ENCODE measurements around the gene ETV6. TPM values are rescaled to one million over a fixed set of nuclear protein-coding genes. Genes with fewer than 3 reads are reported as not detected.

ETV6 gene
- total RNA-seq, 2 donors from 2014 or later = 41.4 to 58.4 TPM

DNA sequence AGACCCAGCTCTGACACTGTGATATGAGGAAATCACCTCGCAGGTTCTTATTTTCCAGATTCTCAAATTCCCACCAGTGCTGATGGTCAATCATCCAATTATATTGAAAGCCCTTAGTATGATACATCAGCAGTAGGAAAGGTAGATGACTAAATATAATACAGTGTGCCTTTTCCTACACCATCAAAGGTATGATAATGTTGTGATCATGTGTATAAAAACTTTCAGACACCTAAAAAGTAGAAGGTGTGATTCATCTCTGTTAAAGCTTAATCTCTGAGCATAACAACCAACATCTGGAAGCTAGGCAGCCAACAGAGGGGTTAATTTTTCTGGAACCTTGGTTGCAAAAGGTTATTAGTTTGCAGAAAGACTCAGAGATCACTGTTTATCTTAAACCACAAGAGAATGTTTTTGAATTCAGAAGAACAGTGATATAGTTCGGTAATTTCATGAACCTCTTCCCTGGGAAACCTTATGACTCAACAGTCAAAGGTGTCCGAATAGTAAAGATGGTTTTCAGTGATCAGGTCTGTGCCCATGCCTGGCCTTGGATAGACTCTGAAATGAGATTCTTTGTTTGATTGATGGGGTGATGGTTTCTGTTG is 122.5 kb downstream of the ETV6 start:
- no peaks in the 10 kb centered on the region for H3K27me3 ChIP-seq (replicated peaks; ENCODE audit: insufficient read depth)
- H3K4me3 ChIP-seq = no peak overlapping the region
- TF ChIP-seq, protein P1, sequence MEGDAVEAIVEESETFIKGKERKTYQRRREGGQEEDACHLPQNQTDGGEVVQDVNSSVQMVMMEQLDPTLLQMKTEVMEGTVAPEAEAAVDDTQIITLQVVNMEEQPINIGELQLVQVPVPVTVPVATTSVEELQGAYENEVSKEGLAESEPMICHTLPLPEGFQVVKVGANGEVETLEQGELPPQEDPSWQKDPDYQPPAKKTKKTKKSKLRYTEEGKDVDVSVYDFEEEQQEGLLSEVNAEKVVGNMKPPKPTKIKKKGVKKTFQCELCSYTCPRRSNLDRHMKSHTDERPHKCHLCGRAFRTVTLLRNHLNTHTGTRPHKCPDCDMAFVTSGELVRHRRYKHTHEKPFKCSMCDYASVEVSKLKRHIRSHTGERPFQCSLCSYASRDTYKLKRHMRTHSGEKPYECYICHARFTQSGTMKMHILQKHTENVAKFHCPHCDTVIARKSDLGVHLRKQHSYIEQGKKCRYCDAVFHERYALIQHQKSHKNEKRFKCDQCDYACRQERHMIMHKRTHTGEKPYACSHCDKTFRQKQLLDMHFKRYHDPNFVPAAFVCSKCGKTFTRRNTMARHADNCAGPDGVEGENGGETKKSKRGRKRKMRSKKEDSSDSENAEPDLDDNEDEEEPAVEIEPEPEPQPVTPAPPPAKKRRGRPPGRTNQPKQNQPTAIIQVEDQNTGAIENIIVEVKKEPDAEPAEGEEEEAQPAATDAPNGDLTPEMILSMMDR (IDR thresholded peaks at IDR 0.05) = no peak
- no peak overlapping the region for H3K27ac ChIP-seq
- H3K4me1 ChIP-seq (ENCODE audit: control insufficient read depth in 1 of 2, low read depth in 2 of 2) = peaks cover 32 to 63% of the 10 kb centered on the region in 2 donors
- H3K36me3 ChIP-seq = no peaks in the 10 kb centered on the region
- ATAC-seq (ENCODE audit: insufficient number of reproducible peaks, low FRiP score, low read depth) = no peak
- no peak for DNase-seq (ENCODE audit: low spot score)
- H3K9me3 ChIP-seq = no peaks in the 10 kb centered on the region

DNA sequence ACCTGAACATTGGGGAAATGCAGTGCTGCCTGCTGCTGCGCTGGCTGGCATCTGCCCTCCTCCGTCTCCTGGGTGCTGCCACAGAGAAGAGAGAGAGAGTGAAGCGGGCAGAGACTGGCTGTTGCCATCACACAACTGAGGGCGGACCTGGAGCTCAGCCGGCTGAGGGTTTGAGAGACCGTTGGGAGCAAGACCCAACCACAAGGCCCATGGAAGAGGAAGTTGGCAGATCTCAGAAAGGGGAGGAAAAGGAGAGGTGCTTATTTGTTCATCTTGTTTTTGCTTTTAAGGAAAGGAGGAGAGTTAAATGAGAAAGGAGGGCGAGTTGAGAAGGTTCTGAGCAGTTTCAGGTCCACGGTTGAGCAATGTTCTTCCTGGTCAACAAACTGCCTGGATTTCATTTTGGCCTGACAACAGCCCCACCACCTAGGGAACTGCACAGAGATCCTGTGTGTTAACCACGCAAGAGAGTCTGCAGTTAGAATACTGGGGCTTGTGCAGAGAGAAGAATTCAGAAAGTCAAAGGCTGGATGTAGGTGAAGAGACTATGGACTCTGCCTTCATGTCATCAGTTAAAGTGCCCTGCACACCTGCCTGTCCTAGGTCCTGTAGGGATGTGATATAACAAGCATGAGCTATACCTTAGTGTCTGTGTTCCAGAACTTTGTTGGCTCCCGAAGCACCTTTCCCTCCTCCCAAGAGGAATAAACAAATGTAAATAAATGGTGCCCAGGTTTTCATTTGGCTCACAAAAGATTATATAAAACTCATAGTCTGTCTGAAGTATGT is 124.6 kb downstream of the ETV6 start:
- ATAC-seq (ENCODE audit: insufficient number of reproducible peaks, low FRiP score, low read depth) = no peak
- H3K4me3 ChIP-seq = peak overlapping the region; percentile 13
- DNase-seq (ENCODE audit: low spot score) = no peak
- no peaks in the 10 kb centered on the region for H3K36me3 ChIP-seq
- H3K4me1 ChIP-seq (ENCODE audit: control insufficient read depth in 1 of 2, low read depth in 2 of 2) = peaks cover 31 to 63% of the 10 kb centered on the region in 2 donors
- TF ChIP-seq, protein P1 (IDR thresholded peaks at IDR 0.05) = no peak
- H3K27ac ChIP-seq = peak overlapping the region; percentile 33 to 66
- H3K27me3 ChIP-seq (replicated peaks; ENCODE audit: insufficient read depth) = no peaks in the 10 kb centered on the region
- H3K9me3 ChIP-seq = no peaks in the 10 kb centered on the region

DNA sequence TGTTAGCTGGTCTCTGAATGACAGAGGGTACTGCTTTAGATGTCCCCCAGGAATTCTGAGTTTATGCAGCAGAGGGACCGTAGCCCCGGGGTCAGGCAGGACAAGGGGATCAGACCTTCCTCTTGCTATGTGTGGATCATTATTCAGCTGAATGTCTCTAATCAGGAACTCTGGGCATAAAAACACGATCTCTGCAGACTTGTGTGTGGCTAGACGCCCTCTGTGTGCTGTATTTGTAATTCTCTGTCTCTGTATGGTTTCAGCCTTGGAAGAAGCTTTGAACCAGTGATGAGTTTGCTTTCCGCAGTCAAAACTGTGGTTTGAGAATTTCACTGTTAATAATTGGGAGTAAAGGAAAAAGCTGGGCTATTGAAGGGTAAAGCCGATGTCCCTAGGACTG is 125.3 kb downstream of the ETV6 start:
- Histone ChIP-seq H3K27me3 (replicated peaks; ENCODE audit: insufficient read depth) (no peaks in the 10 kb centered on the region), H3K4me1 (ENCODE audit: control insufficient read depth in 1 of 2, low read depth in 2 of 2) (peaks cover 28 to 62% of the 10 kb centered on the region in 2 donors)
- ATAC-seq (ENCODE audit: insufficient number of reproducible peaks, low FRiP score, low read depth) = no peak

DNA sequence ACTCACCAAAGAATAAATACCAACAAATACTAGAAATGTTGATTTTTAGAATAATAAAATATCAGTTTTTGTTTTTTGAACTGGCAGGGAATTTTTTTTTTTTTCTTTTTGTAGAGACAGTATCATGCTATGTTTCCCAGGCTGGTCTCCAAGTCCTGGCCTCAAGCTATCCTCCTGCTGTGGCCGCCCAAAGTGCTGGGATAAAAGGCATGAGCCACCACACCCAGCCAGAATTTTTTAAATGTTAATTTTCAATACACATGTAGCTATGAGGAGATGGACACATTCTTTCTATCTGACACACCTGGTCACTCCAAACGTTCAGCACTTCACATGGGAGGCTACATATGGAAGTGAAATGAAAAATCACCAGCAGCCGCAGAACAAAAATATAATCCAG is 126.8 kb downstream of the ETV6 start:
- no peaks in the 10 kb centered on the region for H3K36me3 ChIP-seq
- TF ChIP-seq, protein P1 (IDR thresholded peaks at IDR 0.05) = no peak
- no peaks in the 10 kb centered on the region for H3K9me3 ChIP-seq
- ATAC-seq (ENCODE audit: insufficient number of reproducible peaks, low FRiP score, low read depth) (no peak), DNase-seq (ENCODE audit: low spot score) (no peak)
- no peak overlapping the region for H3K4me3 ChIP-seq
- H3K27me3 ChIP-seq (replicated peaks; ENCODE audit: insufficient read depth) = no peaks in the 10 kb centered on the region
- H3K27ac ChIP-seq = peak overlapping the region in 1 of 2 donors; percentile 22
- H3K4me1 ChIP-seq (ENCODE audit: control insufficient read depth in 1 of 2, low read depth in 2 of 2) = peaks cover 40 to 66% of the 10 kb centered on the region in 2 donors

More for the DNA sequence above, 125.3 kb downstream of the ETV6 start:
- H3K9me3 ChIP-seq = no peaks in the 10 kb centered on the region
- peak overlapping the region; percentile 14 for H3K4me3 ChIP-seq
- H3K36me3 ChIP-seq = no peaks in the 10 kb centered on the region
- DNase-seq (ENCODE audit: low spot score) = no peak
- TF ChIP-seq, protein P1 (IDR thresholded peaks at IDR 0.05) = no peak
- H3K27ac ChIP-seq = peak overlapping the region in 1 of 2 donors; percentile 66

DNA sequence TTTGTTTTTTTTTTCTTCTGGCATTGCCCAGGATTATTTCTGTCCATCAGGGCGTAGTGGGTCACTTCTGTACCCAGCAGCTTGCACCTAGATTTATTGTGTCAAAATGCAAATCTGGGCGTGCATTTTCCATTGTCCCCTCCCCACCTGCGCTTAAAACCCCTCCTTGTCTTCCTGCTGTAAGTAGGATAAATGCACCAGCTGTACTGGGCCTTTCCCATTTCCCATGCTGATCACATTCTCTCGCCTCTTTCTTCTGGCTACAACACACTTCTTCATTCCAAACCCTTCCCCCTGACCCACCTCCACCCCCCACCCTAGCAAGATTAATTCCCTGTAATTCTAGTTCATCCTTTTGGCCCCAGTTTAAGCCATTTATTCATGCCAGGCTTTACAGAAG is 128.0 kb downstream of the ETV6 start:
- TF ChIP-seq, protein P1 (IDR thresholded peaks at IDR 0.05) = no peak
- Histone ChIP-seq H3K9me3 (no peaks in the 10 kb centered on the region), H3K27me3 (replicated peaks; ENCODE audit: insufficient read depth) (no peaks in the 10 kb centered on the region), H3K27ac (peak overlapping the region; percentile 80 to 83), H3K36me3 (no peaks in the 10 kb centered on the region), H3K4me3 (no peak overlapping the region), H3K4me1 (ENCODE audit: control insufficient read depth in 1 of 2, low read depth in 2 of 2) (peaks cover 42 to 77% of the 10 kb centered on the region in 2 donors)
- ATAC-seq (ENCODE audit: insufficient number of reproducible peaks, low FRiP score, low read depth) (no peak), DNase-seq (ENCODE audit: low spot score) (no peak)
